SKM-1 (cell line): Measurements from ENCODE around the gene PIERCE2.
A peak's percentile ranks its signal among the peaks of the same experiment; 100 is the strongest.
"Not testable (repeated sequence)": the region's sequence is repeated elsewhere in the genome, so short reads cannot be mapped to it uniquely, and the experiment has no call there.

Experiments
- DNase-seq: peaks from one replicate; lab custom pipeline; 2025; ENCODE audit not compliant: unreplicated experiment; lab: John Stamatoyannopoulos, UW

PIERCE2 gene

GRCh38 chr15:55408012-55408928 lies at the start of gene PIERCE2, which contains the start of gene CCPG1:
Gene PIERCE2 (plus strand): TSS chr15:55408495. CDS start chr15:55408769, 274 bp downstream.
Gene CCPG1 (minus strand): TSS chr15:55408359. CDS start chr15:55389424, 18,935 bp downstream.
- DNase-seq = peak; percentile 88

- no peak for DNase-seq
Observed at GRCh38 chr15:55360256-55360655, 48.0 kb upstream of the PIERCE2 start.

DNA sequence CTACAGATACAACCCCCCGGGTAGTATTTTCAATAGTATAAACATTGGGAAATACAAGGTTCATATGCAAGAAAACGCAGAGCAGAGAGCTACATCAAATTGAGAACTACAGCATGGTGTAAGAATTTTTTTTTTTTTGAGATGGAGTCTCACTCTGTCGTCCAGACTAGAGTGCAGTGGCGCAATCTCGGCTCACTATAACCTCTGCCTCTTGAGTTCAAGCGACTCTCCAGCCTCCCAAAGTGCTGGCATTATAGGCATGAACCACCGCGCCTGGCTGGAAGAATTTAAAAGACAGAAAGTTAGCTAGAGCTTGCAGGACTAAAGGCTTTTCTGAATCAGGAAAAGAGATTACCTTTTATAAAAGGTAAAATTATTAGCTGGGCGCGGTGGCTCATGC lies 47.2 kb upstream of the PIERCE2 start:
- no peak for DNase-seq

DNA sequence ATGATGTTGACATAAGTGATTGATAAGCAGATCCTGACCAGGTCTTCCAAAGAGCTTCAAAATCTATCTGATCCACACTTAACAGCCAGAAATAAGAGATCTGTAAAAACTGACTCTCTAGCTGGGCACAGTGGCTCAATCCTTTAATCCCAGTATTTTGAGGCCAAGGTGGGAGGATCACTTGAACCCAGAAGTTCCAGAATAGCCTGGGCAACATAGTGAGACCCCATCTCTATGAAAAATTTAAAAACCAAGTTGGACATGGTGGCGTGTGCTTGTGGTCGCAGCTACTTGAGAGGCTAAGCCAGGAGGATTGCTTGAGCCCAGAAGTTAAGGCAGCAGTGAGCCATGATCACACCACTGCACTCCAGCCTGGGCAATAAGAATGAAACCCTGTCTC lies 45.7 kb upstream of the PIERCE2 start:
- DNase-seq = no peak

DNA sequence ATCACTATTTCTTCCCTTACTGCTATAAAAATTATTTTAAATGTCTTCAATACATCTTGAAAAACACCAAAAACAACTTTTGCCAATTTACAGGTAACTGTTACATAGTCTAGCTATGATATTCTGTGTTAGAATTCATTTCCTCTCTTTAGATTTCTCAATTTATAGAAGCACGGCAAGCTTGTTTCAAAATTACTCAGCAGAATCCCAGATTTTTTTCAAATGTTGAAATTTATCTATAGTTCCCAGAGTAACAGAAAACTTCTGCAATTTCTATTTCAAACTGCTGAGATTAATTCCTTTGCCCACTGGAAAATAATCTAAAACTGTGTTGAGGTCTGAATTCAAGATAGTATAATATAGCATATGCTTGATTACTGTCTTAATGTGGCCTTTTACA lies 41.3 kb upstream of the PIERCE2 start:
- no peak for DNase-seq

DNA sequence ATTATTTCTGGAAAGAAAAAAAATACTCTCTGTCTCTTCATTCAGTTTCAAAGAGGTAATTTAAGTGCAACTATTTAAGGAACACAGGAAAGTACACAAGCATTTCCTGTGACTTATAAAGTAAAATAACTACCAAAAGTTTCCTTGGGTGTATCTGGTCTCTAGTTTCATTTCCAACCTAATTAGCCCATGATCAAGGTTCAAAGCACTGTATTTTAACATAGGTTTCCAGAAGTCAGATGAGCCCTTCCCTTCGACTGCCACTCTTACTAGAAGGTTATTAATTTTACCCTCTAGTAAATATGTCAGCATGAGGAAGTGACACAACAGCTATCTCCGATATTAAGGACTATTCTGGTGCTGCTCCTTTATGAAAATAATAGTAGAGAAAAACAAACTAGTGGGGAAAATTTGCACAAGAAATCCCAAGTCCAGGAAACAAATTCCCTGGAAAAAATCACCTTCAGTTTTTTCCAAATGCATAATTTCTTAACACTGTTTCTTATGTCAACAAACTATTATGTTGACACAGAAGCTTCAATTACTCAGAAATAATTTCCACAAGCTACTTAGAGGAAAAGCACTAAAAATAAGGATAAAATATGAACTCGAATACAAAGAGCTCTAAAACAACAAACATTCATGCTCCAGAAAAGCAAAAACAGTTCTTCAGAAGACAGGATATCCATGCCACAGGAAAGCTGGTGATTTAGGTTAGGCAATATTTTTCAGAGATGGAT lies 35.4 kb upstream of the PIERCE2 start:
- no peak for DNase-seq

- no peak for DNase-seq
Observed at GRCh38 chr15:55379095-55379494, 29.2 kb upstream of the PIERCE2 start.

GRCh38 chr15:55381595-55381994 lies 26.7 kb upstream of the PIERCE2 start:
- no peak for DNase-seq

DNA sequence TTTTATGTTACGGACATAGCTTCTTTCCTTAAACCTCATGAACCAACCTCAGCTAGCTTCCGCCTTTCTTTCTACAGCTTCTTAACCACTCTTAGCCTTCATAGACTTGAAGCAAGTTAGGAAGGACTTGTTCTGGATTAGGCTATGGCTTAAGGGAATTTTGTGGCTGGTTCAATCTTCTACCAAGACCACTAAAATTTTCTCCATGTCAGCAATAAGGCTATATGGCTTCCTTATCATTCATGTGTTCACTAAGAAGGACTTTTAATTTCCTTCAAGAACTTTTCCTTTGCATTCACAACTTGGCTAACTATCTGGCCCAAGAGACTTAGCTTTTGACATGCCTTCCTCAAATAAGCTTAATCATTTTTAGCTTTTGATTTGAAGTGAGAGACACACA lies 24.6 kb upstream of the PIERCE2 start:
- DNase-seq = no peak

- no peak for DNase-seq
Observed at GRCh38 chr15:55387027-55387426, 21.3 kb upstream of the PIERCE2 start.

DNA sequence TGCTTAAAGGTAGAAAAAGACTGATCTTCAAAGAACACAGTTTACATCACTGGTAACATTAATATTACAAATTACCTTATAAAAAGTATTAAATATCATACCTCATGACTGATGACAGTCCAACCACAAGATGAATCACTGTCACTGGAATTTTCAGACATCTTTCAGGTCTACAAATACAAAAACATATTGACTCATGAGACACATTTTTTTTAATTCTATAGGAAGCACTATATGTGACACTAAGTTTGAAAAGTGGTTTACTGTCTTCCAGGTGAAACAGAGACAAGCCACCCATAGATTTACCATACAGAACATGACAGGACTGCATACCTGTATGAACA lies 19.1 kb upstream of the PIERCE2 start:
- DNase-seq = no peak

DNA sequence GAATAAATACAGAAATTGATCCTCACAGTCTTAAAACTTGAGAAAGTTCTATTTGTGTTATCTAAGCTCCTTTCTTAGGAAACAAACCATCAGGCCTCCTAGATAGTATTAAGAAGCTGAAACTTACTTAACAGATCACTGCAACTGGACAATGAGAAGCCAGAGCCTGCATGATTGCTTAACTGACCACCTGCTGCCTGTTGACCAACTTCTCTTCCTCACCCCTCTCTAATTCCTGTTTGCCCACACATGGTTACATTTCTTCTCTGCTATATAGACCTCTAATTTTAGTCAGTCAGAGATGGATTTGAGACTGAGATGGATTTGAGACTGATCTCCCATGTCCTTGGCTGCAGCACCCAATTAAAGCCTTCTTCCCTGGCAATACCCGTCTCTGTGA lies 13.6 kb upstream of the PIERCE2 start:
- DNase-seq = peak; percentile 32

GRCh38 chr15:55398243-55398642 lies 10.1 kb upstream of the PIERCE2 start:
- no peak for DNase-seq

GRCh38 chr15:55400050-55400449 lies 8.2 kb upstream of the PIERCE2 start:
- DNase-seq = not testable (repeated sequence)

- no peak for DNase-seq
Observed at GRCh38 chr15:55401786-55402246, 6.5 kb upstream of the PIERCE2 start.

- no peak for DNase-seq
Observed at GRCh38 chr15:55402707-55403106, 5.6 kb upstream of the PIERCE2 start.

DNA sequence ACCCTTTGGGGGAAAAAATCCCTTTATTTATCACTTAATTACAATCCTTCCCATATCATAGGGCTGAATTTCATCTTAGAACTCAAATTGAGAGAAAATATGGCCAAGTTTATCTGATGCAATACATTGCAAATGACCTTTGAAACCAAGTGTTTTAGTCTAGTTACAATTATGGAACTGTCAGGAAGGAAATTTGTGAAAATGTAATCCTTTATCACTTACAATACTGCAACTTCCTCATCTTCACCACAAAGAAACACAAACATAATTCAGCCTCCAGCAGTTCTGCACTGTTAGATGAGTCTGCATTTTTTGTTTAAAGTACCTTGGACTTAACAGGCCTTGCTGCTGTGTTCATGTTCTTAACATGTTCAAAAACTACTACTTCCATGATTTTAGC lies 4.8 kb upstream of the PIERCE2 start:
- peak; percentile 84 for DNase-seq

- DNase-seq = no peak
Observed at GRCh38 chr15:55407498-55408011, 740 bp upstream of the PIERCE2 start.

DNA sequence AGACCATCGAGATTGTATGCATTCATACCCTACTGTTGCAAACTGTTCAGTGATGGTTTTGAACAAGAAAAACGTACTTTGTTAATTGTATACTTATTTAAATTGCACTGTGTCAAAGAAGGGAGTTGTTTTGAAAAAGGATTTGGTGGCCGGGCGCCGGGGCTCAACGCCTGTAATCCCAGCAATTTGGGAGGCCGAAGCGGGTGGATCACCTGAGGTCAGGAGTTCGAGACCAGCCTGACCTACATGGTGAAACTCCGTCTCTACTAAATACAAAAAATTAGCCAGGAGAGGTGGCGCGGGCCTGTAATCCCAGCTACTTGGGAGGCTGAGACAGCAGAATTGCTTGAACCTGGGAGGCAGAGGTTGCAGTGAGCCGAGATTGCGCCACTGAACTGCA lies 681 bp downstream of the PIERCE2 start:
- not testable (repeated sequence) for DNase-seq

GRCh38 chr15:55417678-55418077 lies 9.4 kb downstream of the PIERCE2 start:
- not testable (repeated sequence) for DNase-seq

GRCh38 chr15:55420171-55420866 lies 12.0 kb downstream of the PIERCE2 start:
- no peak for DNase-seq
